Measurements from ENCODE around the gene GHR.

DNA sequence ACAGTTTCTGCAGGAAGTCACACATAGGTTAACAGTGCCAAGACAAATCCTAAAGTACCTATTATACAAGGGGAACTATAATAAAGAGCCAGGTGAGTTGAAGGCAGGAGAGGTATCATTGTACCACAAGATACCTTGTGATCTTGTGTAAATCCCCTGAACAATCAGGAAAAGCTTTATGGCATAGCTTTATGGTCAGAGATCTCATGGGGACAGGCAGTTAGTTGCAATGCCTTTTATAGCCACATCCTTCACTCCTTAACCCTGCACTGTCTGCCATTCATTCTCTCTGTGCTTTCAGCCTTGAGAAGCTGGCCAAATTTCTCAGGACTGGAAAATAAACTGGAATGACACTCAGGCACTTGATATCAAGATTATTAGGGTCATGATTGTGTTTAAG lies 97.0 kb downstream of the GHR start:
- TF ChIP-seq, protein P1, sequence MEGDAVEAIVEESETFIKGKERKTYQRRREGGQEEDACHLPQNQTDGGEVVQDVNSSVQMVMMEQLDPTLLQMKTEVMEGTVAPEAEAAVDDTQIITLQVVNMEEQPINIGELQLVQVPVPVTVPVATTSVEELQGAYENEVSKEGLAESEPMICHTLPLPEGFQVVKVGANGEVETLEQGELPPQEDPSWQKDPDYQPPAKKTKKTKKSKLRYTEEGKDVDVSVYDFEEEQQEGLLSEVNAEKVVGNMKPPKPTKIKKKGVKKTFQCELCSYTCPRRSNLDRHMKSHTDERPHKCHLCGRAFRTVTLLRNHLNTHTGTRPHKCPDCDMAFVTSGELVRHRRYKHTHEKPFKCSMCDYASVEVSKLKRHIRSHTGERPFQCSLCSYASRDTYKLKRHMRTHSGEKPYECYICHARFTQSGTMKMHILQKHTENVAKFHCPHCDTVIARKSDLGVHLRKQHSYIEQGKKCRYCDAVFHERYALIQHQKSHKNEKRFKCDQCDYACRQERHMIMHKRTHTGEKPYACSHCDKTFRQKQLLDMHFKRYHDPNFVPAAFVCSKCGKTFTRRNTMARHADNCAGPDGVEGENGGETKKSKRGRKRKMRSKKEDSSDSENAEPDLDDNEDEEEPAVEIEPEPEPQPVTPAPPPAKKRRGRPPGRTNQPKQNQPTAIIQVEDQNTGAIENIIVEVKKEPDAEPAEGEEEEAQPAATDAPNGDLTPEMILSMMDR (IDR thresholded peaks at IDR 0.05): no peak
- TF ChIP-seq POLR2A (IDR thresholded peaks at IDR 0.05): no peak
